ENCODE data around the gene AFAP1. TPM values are rescaled to one million over a fixed set of nuclear protein-coding genes. Genes with fewer than 3 reads are reported as not detected.

The AFAP1 gene
- total RNA-seq, 4 donors from 2014 or later = 14.8 to 28.3 (median 19.4) TPM

DNA sequence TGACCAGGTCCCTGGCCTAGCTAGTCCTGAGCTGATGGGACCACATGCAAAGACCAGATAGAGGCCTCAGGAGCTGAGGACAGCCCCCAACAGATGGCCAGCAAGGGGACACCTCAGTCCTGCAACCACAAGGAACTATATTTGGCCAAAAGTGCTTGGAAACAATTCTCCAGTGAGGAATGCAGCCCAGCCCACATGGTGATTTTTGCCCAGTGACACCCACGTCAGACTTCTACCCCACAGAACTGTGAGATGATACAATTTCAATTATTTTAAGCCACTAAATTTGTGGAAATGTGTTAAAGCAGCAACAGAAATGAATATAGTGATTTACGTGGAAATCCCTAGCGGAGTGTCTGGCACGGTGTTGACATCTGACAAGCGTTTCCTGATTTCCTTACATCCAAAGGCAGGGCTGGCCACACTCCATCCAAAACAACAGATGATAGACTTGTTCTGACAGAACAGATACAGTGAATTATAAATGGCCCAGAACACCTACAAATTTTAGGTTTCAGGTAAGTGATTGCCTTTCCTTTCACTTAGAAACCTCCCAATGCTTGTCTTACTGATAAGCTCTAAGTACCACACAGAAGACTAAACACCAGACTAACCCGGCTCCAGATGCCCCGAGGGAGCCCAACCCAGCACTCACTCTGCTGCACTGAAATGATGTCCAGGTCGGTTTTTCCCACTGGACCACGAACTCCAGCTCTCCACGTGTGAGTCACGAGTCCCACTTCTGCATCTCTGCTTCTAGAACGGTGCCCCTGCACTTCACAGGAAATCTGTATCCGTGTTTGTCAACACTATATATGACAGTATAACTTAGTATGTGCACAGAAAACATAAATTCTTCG is 5.8 kb downstream of the AFAP1 start:
- TF ChIP-seq, protein P1, sequence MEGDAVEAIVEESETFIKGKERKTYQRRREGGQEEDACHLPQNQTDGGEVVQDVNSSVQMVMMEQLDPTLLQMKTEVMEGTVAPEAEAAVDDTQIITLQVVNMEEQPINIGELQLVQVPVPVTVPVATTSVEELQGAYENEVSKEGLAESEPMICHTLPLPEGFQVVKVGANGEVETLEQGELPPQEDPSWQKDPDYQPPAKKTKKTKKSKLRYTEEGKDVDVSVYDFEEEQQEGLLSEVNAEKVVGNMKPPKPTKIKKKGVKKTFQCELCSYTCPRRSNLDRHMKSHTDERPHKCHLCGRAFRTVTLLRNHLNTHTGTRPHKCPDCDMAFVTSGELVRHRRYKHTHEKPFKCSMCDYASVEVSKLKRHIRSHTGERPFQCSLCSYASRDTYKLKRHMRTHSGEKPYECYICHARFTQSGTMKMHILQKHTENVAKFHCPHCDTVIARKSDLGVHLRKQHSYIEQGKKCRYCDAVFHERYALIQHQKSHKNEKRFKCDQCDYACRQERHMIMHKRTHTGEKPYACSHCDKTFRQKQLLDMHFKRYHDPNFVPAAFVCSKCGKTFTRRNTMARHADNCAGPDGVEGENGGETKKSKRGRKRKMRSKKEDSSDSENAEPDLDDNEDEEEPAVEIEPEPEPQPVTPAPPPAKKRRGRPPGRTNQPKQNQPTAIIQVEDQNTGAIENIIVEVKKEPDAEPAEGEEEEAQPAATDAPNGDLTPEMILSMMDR (IDR thresholded peaks at IDR 0.05; ENCODE audit: low read depth) = no peak

DNA sequence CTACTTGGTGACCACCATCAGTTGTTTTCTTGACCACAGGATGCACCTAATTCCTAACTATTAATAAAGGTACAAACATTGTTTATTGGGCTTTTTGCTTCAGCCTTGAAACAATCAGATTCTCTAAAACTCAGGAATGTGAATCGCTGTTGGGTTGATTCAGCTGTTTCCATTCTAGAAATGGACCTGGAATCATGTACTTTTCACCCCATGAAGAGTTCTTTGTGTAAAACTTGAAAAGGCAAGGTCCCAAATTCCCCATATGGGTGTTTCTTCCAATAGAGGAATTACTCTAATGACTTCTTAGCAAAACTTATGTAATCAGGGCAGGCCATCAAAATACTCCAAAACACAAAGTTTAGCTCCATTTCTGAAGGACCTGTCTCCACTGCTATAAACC is 7.4 kb downstream of the AFAP1 start:
- TF ChIP-seq, protein P1 (IDR thresholded peaks at IDR 0.05; ENCODE audit: low read depth) = no peak

DNA sequence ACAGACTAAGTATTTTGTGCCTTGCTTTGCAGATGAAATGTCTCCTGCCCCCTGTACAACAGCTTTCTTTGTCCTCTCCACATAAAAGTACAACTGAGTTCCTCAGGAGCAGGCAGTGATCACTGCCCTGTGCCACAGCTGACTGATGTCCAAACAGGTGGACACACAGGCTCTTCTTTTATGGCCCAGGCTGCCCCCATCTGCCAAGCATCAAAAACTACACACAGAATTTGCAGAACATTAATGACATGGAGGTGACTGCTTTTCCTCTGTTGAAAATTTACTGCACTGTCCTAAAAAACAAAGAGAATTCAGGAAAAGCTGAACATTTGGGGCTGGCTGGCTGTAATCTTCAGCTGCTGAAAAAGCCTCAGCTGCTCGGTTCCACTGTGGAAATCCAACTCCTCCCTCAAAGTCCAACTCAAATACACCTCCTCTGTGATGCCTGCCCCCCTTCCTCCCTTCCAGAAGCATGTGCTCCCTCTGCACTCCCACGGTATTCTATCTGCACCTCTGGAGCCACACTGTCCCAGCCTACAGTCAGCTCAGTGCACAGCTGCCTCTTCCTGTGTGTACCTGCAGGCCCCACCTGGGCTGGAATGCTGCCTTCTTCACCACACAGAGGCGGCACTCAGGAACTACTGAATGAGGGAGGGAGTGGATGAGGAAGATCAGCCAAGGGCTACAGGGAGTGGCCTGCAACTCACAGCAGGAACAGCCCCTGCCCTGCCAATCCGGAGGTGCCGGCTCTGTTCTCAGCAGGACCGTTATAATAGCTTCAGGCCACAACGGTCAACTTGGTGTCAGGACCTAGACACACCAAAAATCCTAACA is 10.3 kb downstream of the AFAP1 start:
- TF ChIP-seq, protein P1 (IDR thresholded peaks at IDR 0.05; ENCODE audit: low read depth) = no peak

DNA sequence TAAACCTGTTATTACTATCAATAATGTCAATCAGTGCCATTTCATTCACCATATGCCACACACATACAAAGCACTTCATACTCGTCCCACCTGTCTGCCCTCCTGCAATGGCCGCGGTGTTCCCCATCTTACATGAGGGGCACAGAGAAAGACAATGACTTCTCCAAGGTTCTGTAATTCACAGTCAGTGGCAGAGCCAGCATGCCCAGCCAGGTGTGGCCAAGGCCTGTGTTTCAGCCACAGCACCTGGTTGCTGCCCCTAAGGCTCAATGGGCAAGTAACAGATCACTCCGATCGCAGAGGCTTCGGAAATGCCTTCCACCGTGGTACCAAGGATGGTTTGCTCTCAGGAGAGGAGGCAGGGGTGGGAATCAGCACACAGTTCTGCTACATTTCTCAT is 10.9 kb downstream of the AFAP1 start:
- TF ChIP-seq, protein P1 (IDR thresholded peaks at IDR 0.05; ENCODE audit: low read depth) = no peak

DNA sequence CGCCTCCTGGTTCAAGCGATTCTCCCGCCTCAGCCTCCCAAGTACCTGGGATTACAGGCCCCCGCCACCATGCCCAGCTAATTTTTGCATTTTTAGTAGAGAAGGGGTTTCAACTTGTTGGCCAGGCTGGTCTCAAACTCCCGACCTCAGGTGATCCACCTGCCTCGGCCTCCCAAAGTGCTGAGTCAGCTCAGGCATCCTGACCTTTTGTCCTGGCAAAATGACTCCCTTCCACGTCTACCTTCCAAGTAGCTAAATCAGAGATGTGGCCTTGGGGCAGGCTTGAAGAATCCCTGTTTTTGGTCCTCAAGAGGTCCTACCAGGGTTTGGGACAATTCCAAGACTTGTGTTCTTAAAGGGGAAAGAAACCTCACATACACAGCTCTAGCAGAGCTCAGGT is 12.8 kb downstream of the AFAP1 start:
- TF ChIP-seq, protein P1 (IDR thresholded peaks at IDR 0.05; ENCODE audit: low read depth) = no peak

DNA sequence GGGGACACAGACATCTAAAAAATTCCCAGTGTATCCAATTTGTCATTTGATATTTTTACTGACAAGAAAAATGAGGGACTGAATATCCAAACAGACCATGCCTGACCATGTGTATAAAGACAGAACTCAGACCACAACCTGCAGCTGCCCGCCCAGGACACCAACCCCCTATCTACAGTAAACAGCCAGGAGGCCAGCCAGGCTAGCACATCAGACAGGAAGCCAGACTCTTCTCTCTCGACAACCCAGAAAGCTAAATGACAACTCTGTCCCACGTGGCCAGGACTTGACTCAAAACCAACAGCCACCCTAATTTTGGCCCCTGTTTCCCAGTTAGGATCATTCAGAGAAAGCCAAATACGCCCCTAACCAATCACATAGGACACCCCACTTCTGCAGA is 15.1 kb downstream of the AFAP1 start:
- TF ChIP-seq, protein P1 (IDR thresholded peaks at IDR 0.05; ENCODE audit: low read depth) = no peak

DNA sequence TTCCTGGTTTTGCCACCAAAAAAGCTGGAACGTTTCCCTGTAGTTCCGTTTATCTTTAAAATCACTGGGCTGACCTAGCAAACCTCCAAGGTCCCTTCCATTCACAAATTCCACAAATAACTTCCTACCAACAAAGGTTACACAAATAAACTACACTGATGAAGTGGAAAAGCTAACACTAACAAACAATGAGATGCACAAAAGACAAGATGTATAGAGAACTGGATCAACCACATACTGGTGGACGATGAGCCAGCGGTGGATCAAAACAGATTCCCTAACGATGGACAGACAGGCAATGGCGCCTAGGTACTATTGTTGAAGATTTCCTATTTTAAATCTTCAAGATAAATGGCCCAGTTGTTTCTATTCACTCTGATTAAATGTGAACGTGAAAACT is 15.5 kb downstream of the AFAP1 start:
- TF ChIP-seq, protein P1 (IDR thresholded peaks at IDR 0.05; ENCODE audit: low read depth) = no peak
